SH-SY5Y (cell line): ENCODE data around the gene DIRAS2.

Experiments
- GATA2 ChIP-seq: IDR thresholded peaks from 2 replicates; pipeline ENCODE4 v1.6.1; 2011; ENCODE audit warnings: mild to moderate bottlenecking, low read depth, low read length
- GATA3 ChIP-seq: IDR thresholded peaks from 2 replicates; pipeline ENCODE4 v1.6.1; 2011; ENCODE audit warnings: low read depth, mild to moderate bottlenecking, low read length, moderate library complexity

- TF ChIP-seq GATA2 (no peak), GATA3 (no peak)
Measured at GRCh38 chr9:90613502-90613901, 29.1 kb downstream of the DIRAS2 start.
